Measurements from ENCODE around the gene USP35.

GRCh38 chr11:78244546-78245255, 56.0 kb downstream of the USP35 start:
- TF ChIP-seq CTCF (IDR thresholded peaks at IDR 0.05) (no peak), POLR2A (IDR thresholded peaks at IDR 0.05) (no peak)

All from adrenal gland (tissue), 5 donors.